GM19395 (cell line): Measurements from ENCODE around the gene DPP6.

ENCODE experiments used
- ATAC-seq: cut with Tn5 transposase; IDR thresholded peaks from one replicate; pipeline ENCODE4 v1.9.1; 2021; ENCODE audit warnings: mild to moderate bottlenecking, moderate library complexity; ENCODE audit not compliant: unreplicated experiment

Gene DPP6

GRCh38 chr7:154217688-154218340, 165.6 kb downstream of the DPP6 start:
- ATAC-seq = no peak

- no peak for ATAC-seq
Observed at GRCh38 chr7:154231732-154232131, 179.5 kb downstream of the DPP6 start.

GRCh38 chr7:154232700-154233099, 180.5 kb downstream of the DPP6 start:
- ATAC-seq = no peak

- ATAC-seq = no peak
Observed at GRCh38 chr7:154241988-154242387, 189.8 kb downstream of the DPP6 start.

GRCh38 chr7:154242709-154243108, 190.5 kb downstream of the DPP6 start:
- no peak for ATAC-seq

- no peak for ATAC-seq
Observed at GRCh38 chr7:154252046-154252445, 199.8 kb downstream of the DPP6 start.

- no peak for ATAC-seq
Observed at GRCh38 chr7:154253810-154254209, 201.6 kb downstream of the DPP6 start.

GRCh38 chr7:154255324-154255723, 203.1 kb downstream of the DPP6 start:
- ATAC-seq = no peak

GRCh38 chr7:154256150-154256549, 204.0 kb downstream of the DPP6 start:
- ATAC-seq = no peak

GRCh38 chr7:154259396-154259795, 207.2 kb downstream of the DPP6 start:
- no peak for ATAC-seq

GRCh38 chr7:154287356-154287755, 235.2 kb downstream of the DPP6 start:
- ATAC-seq = no peak

GRCh38 chr7:154289119-154289518, 236.9 kb downstream of the DPP6 start:
- no peak for ATAC-seq

GRCh38 chr7:154296443-154296842, 244.2 kb downstream of the DPP6 start:
- ATAC-seq = no peak

- ATAC-seq = no peak
Observed at GRCh38 chr7:154299736-154300135, 247.5 kb downstream of the DPP6 start.

GRCh38 chr7:154302380-154302779, 250.2 kb downstream of the DPP6 start:
- no peak for ATAC-seq

GRCh38 chr7:154304231-154304630, 252.0 kb downstream of the DPP6 start:
- ATAC-seq = no peak

- ATAC-seq = no peak
Observed at GRCh38 chr7:154304740-154305700, 252.8 kb downstream of the DPP6 start.

GRCh38 chr7:154306036-154306435, 253.8 kb downstream of the DPP6 start:
- no peak for ATAC-seq

GRCh38 chr7:154308928-154309327, 256.7 kb downstream of the DPP6 start:
- no peak for ATAC-seq

GRCh38 chr7:154310114-154310513, 257.9 kb downstream of the DPP6 start:
- no peak for ATAC-seq

GRCh38 chr7:154324196-154324595, 272.0 kb downstream of the DPP6 start:
- ATAC-seq = no peak

- ATAC-seq = no peak
Observed at GRCh38 chr7:154326421-154326820, 274.2 kb downstream of the DPP6 start.
